HFF-Myc (cell line): ENCODE data around the gene MLLT1.
A peak's percentile ranks its signal among the peaks of the same experiment; 100 is the strongest.
"Not testable (repeated sequence)": the region's sequence is repeated elsewhere in the genome, so short reads cannot be mapped to it uniquely, and the experiment has no call there.

Experiments used
- DNase-seq: peaks from one replicate; pipeline ENCODE4 v3.0.0-alpha.2; 2011; ENCODE audit warnings: low read depth; ENCODE audit errors: extremely low read depth
- H3K4me3 ChIP-seq: replicated peaks from 2 replicates; pipeline ENCODE4 v1.5.1; 2011; ENCODE audit warnings: low read depth, mild to moderate bottlenecking, control low read depth, low read length
- CTCF ChIP-seq: IDR thresholded peaks from 2 replicates; pipeline ENCODE4 v1.5.1; 2012; ENCODE audit warnings: mild to moderate bottlenecking, low read depth, low read length, control low read depth; ENCODE audit errors: missing control alignments

Gene MLLT1

GRCh38 chr19:6318772-6319171 is 39.0 kb upstream of the MLLT1 start:
- no peak overlapping the region for H3K4me3 ChIP-seq
- DNase-seq: no peak
- no peak for TF ChIP-seq CTCF

- H3K4me3 ChIP-seq, DNase-seq: not testable (repeated sequence)
These were observed 35.9 kb upstream of the MLLT1 start for GRCh38 chr19:6315646-6316045.

GRCh38 chr19:6313398-6313969 is 33.7 kb upstream of the MLLT1 start:
- no peak for TF ChIP-seq CTCF
- H3K4me3 ChIP-seq: no peak overlapping the region
- no peak for DNase-seq

GRCh38 chr19:6312018-6312417 is 32.2 kb upstream of the MLLT1 start:
- peak; percentile 7 for TF ChIP-seq CTCF
- no peak for DNase-seq
- no peak overlapping the region for H3K4me3 ChIP-seq

- TF ChIP-seq CTCF: no peak
- no peak overlapping the region for H3K4me3 ChIP-seq
- no peak for DNase-seq
These were observed 18.6 kb upstream of the MLLT1 start for GRCh38 chr19:6298413-6298812.

GRCh38 chr19:6297202-6297601 is 17.4 kb upstream of the MLLT1 start:
- H3K4me3 ChIP-seq: no peak overlapping the region
- TF ChIP-seq CTCF: no peak
- no peak for DNase-seq

- TF ChIP-seq CTCF: no peak
- no peak for DNase-seq
These were observed 12.2 kb upstream of the MLLT1 start for GRCh38 chr19:6292006-6292405.

More at GRCh38 chr19:6292006-6292405, 12.2 kb upstream of the MLLT1 start:
- H3K4me3 ChIP-seq: no peak overlapping the region
